Ishikawa (cell line): ENCODE data around the gene SGSH.

ENCODE experiments used
- CEBPB ChIP-seq: IDR thresholded peaks from 2 replicates; pipeline ENCODE4 v1.6.1; 2012
- CREB1 ChIP-seq: IDR thresholded peaks from 2 replicates; pipeline ENCODE4 v1.6.1; 2012; ENCODE audit warnings: low read depth
- EGR1 ChIP-seq: IDR thresholded peaks from 2 replicates; pipeline ENCODE4 v1.6.1; 2012
- EP300 ChIP-seq: IDR thresholded peaks from 2 replicates; pipeline ENCODE4 v1.6.1; 2012; ENCODE audit warnings: borderline replicate concordance
- FOXM1 ChIP-seq: IDR thresholded peaks from 2 replicates; pipeline ENCODE4 v1.6.1; 2012; ENCODE audit warnings: low read depth, borderline replicate concordance
- MAX ChIP-seq: IDR thresholded peaks from 2 replicates; pipeline ENCODE4 v1.6.1; 2012
- NFIC ChIP-seq: IDR thresholded peaks from 2 replicates; pipeline ENCODE4 v1.6.1; 2012
- RAD21 ChIP-seq: IDR thresholded peaks from 2 replicates; pipeline ENCODE4 v1.6.1; 2012; ENCODE audit warnings: low read depth
- TAF1 ChIP-seq: IDR thresholded peaks from 2 replicates; pipeline ENCODE4 v1.6.1; 2012; ENCODE audit warnings: low read depth, mild to moderate bottlenecking
- TCF12 ChIP-seq: IDR thresholded peaks from 2 replicates; pipeline ENCODE4 v1.6.1; 2012; ENCODE audit warnings: low read depth
- TEAD4 ChIP-seq: IDR thresholded peaks from 2 replicates; pipeline ENCODE4 v1.6.1; 2012
- YY1 ChIP-seq: IDR thresholded peaks from 2 replicates; pipeline ENCODE4 v1.6.1; 2012; ENCODE audit warnings: low read depth
- ZBTB7A ChIP-seq: IDR thresholded peaks from 2 replicates; pipeline ENCODE4 v1.6.1; 2012; ENCODE audit warnings: low read depth
- TF ChIP-seq, protein P1 (sequence below): IDR thresholded peaks from 2 replicates; pipeline ENCODE4 v1.6.1; 2012
- TF ChIP-seq, protein P2 (sequence below): IDR thresholded peaks from 2 replicates; pipeline ENCODE4 v1.6.1; 2012; ENCODE audit warnings: low read depth, mild to moderate bottlenecking

Gene SGSH

DNA sequence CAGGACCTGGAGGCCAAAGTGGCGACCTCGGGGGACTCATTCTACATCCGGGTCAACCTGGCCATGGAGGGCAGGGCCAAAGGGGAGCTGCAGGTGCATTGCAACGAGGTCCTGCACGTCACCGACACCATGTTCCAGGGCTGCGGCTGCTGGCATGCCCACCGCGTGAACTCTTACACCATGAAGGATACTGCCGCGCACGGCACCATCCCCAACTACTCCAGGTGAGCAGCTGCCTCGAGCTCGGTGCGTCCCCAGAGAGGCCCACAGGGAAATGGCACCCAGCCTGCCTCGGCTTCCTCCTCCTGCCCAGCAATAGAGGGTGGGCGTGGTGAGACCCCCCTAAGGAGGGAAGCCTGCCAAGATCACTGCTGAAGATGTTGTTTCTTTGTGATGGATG, 17.9 kb downstream of the SGSH start:
- no peak for TF ChIP-seq TEAD4
- no peak for TF ChIP-seq FOXM1
- no peak for TF ChIP-seq EP300
- no peak for TF ChIP-seq CEBPB
- no peak for TF ChIP-seq TAF1
- TF ChIP-seq RAD21 = no peak
- no peak for TF ChIP-seq EGR1
- TF ChIP-seq MAX = no peak
- TF ChIP-seq TCF12 = no peak
- TF ChIP-seq NFIC = no peak

GRCh38 chr17:80201446-80201845, 18.7 kb downstream of the SGSH start:
- TF ChIP-seq EGR1 (no peak), MAX (no peak), NFIC (no peak), TEAD4 (no peak), RAD21 (no peak), YY1 (no peak), TAF1 (no peak), CEBPB (no peak), FOXM1 (no peak), TCF12 (no peak), ZBTB7A (no peak), EP300 (no peak), CREB1 (no peak)
- TF ChIP-seq, protein P1, sequence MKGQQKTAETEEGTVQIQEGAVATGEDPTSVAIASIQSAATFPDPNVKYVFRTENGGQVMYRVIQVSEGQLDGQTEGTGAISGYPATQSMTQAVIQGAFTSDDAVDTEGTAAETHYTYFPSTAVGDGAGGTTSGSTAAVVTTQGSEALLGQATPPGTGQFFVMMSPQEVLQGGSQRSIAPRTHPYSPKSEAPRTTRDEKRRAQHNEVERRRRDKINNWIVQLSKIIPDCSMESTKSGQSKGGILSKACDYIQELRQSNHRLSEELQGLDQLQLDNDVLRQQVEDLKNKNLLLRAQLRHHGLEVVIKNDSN = no peak
- TF ChIP-seq, protein P2, sequence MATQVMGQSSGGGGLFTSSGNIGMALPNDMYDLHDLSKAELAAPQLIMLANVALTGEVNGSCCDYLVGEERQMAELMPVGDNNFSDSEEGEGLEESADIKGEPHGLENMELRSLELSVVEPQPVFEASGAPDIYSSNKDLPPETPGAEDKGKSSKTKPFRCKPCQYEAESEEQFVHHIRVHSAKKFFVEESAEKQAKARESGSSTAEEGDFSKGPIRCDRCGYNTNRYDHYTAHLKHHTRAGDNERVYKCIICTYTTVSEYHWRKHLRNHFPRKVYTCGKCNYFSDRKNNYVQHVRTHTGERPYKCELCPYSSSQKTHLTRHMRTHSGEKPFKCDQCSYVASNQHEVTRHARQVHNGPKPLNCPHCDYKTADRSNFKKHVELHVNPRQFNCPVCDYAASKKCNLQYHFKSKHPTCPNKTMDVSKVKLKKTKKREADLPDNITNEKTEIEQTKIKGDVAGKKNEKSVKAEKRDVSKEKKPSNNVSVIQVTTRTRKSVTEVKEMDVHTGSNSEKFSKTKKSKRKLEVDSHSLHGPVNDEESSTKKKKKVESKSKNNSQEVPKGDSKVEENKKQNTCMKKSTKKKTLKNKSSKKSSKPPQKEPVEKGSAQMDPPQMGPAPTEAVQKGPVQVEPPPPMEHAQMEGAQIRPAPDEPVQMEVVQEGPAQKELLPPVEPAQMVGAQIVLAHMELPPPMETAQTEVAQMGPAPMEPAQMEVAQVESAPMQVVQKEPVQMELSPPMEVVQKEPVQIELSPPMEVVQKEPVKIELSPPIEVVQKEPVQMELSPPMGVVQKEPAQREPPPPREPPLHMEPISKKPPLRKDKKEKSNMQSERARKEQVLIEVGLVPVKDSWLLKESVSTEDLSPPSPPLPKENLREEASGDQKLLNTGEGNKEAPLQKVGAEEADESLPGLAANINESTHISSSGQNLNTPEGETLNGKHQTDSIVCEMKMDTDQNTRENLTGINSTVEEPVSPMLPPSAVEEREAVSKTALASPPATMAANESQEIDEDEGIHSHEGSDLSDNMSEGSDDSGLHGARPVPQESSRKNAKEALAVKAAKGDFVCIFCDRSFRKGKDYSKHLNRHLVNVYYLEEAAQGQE = no peak

DNA sequence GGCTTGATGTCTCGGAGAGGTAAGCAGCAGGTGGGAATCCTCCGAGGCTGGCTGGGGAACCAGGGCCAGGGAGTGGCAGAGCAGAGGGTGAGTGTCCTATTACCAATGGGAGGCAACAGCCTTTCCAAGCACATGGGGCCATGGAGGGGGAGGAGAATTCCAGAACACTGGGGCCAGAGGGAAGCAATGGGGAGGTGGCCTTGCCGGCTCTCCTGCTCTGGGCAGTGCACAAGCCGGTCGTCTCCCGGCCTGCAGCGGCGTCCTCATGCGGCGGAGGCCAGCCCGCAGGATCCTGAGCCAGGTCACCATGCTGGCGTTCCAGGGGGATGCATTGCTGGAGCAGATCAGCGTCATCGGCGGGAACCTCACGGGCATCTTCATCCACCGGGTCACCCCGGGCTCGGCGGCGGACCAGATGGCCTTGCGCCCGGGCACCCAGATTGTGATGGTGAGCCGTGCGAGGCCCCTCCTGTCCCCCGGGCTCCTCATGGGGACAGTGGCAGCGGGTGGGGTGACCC, 21.9 kb downstream of the SGSH start:
- TF ChIP-seq TAF1 (no peak), YY1 (peak; percentile 58; the same call in 1 of the 2 replicates), TEAD4 (peak; percentile 73), TCF12 (peak; percentile 20; the same call in 1 of the 2 replicates), RAD21 (peak; percentile 29; the same call in 1 of the 2 replicates), NFIC (0 out of 2 replicates have a peak, but pooled peaks have one; percentile 19), MAX (peak; percentile 94), ZBTB7A (no peak)
- TF ChIP-seq, protein P2 = no peak
- TF ChIP-seq, protein P1 = peak; percentile 42

DNA sequence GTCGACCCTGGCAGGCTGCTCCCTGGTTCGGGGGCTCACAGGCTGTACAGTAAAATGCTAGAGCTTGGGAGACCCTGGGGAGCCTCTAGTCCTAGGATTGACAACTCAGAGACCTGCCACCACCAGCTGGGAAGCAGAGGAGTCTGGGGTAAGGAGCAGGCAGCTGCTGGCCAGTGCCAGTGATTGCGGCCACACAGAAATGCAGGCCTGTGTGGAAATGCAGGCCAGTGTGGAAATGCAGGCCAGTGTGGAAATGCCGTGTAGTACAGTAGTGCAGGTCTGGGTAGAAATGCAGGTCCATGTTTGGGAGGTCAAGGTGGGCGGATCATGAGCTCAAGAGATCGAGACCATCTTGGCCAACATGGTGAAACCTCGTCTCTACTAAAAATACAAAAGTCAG, 23.5 kb downstream of the SGSH start:
- TF ChIP-seq TEAD4 (no peak), CREB1 (no peak)

- TF ChIP-seq EP300 = no peak
- no peak for TF ChIP-seq TEAD4
- TF ChIP-seq RAD21 = peak; percentile 79
Measured at GRCh38 chr17:80195671-80196529, 24.2 kb downstream of the SGSH start.

DNA sequence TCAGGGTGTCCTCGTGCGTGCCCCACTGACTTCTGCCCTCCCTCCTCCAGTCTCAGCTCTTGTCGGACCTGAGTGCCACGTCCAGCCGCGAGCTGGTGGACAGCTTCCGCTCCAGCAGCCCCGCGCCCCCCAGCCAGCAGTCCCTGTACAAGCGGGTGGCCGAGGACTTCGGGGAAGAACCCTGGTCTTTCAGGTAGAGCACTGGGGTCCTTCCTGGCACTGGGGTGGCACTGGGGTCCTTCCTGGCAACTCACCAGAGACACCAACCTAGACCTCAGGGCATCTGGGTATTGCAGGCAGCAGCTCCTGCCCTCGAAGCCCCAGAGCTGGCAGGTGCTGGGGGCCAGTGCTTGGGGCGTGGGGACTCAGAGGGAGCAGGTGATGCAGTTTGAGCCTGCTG, 25.0 kb downstream of the SGSH start:
- TF ChIP-seq NFIC (no peak), ZBTB7A (no peak), TEAD4 (no peak), CREB1 (no peak), CEBPB (no peak), TAF1 (no peak), TCF12 (no peak), YY1 (no peak), EGR1 (no peak), FOXM1 (no peak)
- TF ChIP-seq, protein P1 = no peak
- TF ChIP-seq, protein P2 = no peak
